Aortic smooth muscle cell (primary cell): ENCODE measurements around the gene COL18A1. TPM values are rescaled to one million over a fixed set of nuclear protein-coding genes. Genes with fewer than 3 reads are reported as not detected.

ENCODE experiments used
- total RNA-seq: library from RNA; depleted of rRNA; stranded (reverse); fragments of >200 nt; gene quantifications from 2 replicates; pipeline ENCODE4 v1.2.3, GENCODE V29; 2014

The COL18A1 gene
- 106 and 117 TPM in 2 replicates for total RNA-seq

DNA sequence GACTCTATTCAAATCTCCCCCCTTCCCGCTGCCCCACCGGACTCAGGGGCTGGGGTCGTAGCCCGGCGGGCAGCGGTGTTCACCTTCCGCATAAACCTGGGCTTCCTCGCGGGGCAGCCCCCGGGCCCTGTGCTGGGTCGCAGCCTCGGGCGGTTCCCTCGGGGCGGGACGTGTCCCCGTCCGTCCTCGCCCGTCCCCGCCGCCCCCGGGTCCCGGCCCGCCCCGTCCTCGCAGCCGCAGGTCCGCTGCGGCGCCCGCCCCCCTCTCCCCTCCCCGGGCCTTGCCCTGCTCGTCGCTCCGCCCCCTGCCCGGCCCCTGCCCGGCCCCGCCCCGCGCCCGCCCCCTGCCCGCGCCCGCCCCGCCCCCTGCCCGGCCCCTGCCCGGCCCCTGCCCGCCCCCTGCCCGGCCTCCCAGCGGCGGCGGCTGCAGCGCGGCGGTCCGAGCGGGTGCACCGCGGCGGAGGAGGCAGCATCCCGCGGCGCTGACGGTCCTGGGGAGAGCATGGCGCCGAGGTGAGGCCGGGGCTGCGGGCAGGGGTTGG, at the start of gene COL18A1:
Gene COL18A1 (plus strand): TSS at position 436 of the 541 bp plus-strand sequence. CDS start 66 bp downstream, at position 502.

DNA sequence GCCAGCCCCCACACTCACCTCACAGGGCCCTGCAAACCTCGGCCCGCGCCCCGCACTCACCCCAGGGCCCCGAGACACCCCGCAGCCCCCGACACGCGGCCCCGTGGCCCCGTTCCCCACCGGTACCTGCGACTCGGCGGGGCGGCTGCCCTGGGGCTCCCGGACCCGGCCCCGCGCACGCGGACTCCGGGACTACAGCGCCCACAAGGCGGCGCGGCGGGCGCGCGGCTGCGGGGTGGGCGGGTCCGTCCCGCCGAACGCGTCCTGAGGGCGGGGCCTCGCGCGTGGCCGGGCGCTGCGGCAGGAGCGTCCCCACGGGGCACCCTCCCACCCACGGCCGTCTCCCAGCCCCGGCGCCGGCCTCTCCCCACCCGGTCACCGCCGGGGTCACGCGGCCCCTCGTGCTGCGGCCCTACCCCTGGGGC, 137.3 kb downstream of the COL18A1 start, which contains the start of gene SLC19A1:
Gene SLC19A1 (minus strand): TSS at position 199 of the 425 bp plus-strand sequence. CDS start 4,481 bp downstream, outside the sequence.

Other genes starting within 250 kb of the COL18A1 start
- gene POFUT2, start 117.3 kb upstream of the COL18A1 start, total RNA-seq: 38.7 and 40.0 TPM in 2 replicates
- gene SLC19A1, start 137.3 kb downstream of the COL18A1 start, total RNA-seq: 2.4 and 3.2 TPM in 2 replicates
- gene PCBP3, start 238.6 kb downstream of the COL18A1 start, total RNA-seq: 0.06 and 0.13 TPM in 2 replicates